ENCODE measurements around the gene LRFN4.

LRFN4 gene

DNA sequence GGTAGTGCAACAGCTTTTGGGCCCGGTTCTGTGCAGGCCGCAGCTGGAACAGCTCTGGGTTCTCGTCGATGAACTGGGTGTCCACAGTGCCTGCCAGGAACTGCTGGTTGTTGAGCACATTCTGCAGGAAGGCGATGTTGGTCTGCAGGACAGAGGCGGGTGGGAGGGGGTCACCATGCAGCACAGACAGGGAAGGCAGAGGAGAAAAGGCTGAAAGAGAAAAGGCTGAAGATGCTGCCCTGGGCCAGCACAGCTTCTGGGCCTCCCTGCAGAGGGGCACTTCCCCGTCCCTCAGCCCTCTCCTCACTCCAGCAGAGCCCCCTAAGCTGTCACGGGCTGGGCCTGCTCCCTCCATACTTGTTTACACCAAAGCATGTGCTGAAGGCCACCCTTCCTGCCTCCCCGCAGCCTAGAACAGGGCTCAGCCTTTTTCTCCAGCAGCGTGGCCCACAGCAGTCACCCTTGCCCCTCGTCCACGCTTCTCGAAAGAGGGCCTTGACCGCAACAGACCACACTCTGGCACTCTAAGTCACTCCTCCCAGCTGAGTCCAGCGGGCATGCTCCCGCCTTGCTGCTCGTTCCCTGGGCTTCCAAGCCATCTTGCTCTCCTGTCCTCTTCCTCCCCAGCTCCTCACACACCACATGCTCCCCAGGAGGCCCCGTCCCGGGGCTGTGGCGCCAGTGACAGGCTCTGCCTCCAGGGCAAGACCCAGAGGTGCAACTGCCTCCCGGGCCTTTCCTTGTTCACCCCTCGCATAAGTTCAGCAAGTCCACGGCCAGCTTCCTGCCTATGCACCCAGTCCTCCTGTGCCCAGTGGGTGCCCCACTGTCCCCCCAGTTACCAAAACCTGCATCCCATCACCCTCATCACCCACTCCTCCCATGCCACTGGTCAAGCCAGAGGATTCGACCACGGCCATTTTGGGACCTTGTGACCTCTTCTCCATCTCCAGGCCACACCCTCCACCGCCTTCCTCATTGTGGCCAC is 3.3 kb upstream of the LRFN4 start:
- Histone ChIP-seq H2BK12ac (ENCODE audit: low read length) (peak overlapping the region; percentile 58), H3K23ac (ENCODE audit: low read depth, low read length, poor library complexity) (peak overlapping the region; percentile 20), H4K8ac (ENCODE audit: low read depth, low read length) (peak overlapping the region; percentile 65), H3K14ac (ENCODE audit: low read length) (peak overlapping the region; percentile 8), H2BK5ac (ENCODE audit: low read length) (peak overlapping the region; percentile 66), H4K91ac (ENCODE audit: low read depth, low read length, poor library complexity) (no peak overlapping the region), H2AK5ac (ENCODE audit: low read depth, low read length) (peak overlapping the region; percentile 90), H3K36me3 (replicated peaks in 1 of 2; ENCODE audit: control insufficient read depth in 2 of 2, insufficient read depth in 2 of 2, low read length in 2 of 2) (peaks cover 4 to 20% of the 10 kb centered on the region in 2 donors), H3K4me2 (ENCODE audit: insufficient read depth, low read length, poor library complexity, severe bottlenecking) (no peak overlapping the region), H3K4me1 (ENCODE audit: control insufficient read depth in 2 of 2, insufficient read depth in 1 of 2, low read depth in 1 of 2, low read length in 2 of 2) (peaks cover 4 to 14% of the 10 kb centered on the region in 2 donors), H3K79me1 (ENCODE audit: low read depth, low read length) (peaks cover 6% of the 10 kb centered on the region), H2BK15ac (ENCODE audit: low read length) (no peak overlapping the region), H3K27me3 (ENCODE audit: control insufficient read depth in 3 of 3, insufficient read depth in 3 of 3, low read depth in 1 of 3, low read length in 3 of 3) (no peaks in the 10 kb centered on the region), H3K4ac (ENCODE audit: low read length) (no peak overlapping the region), H2BK120ac (ENCODE audit: low read depth, low read length) (no peak overlapping the region), H3K27ac (replicated peaks; ENCODE audit: low read length) (no peak overlapping the region), H3K18ac (ENCODE audit: low read length) (no peak overlapping the region), H3K9ac (ENCODE audit: low read depth, low read length, poor library complexity) (peak overlapping the region; percentile 44), H3K4me3 (ENCODE audit: low read length in 2 of 2) (no peak overlapping the region), H2AFZ (ENCODE audit: low read length) (no peak overlapping the region), H3K9me3 (replicated peaks in 1 of 2; ENCODE audit: control insufficient read depth in 2 of 2, insufficient read depth in 1 of 2, low read depth in 1 of 2, low read length in 2 of 2) (no peaks in the 10 kb centered on the region)
- no peak for DNase-seq (ENCODE audit: low spot score)
- WGBS, 2 donors (ENCODE audit: extremely low coverage in 2 of 2, insufficient read length in 2 of 2, insufficient replicate concordance in 1 of 2): no CpG with 5 or more reads among the region's 26 CpGs

DNA sequence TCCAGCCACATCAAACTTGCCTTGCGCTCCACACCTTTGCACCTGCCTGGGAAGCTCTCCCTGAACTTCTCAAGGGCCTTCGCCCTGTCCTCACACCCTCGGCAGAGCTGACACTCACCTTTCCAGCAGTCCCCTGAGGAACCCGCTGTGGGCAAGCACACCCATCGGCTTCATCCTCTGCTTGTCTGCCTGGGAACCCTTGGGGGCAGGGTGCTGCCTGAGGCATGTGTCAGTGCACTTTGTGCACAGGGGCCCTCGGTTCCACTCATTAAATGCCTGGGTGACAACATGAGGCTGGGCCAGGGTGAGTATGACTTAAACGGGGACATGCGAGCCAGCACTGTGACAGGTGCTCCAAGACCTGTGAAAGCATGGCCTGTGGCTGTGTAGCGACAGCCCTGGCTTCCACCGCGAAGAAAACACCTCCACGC is 2.6 kb upstream of the LRFN4 start:
- Histone ChIP-seq H3K79me1 (ENCODE audit: low read depth, low read length) (peaks cover 8% of the 10 kb centered on the region), H3K9me3 (replicated peaks in 1 of 2; ENCODE audit: control insufficient read depth in 2 of 2, insufficient read depth in 1 of 2, low read depth in 1 of 2, low read length in 2 of 2) (no peaks in the 10 kb centered on the region), H2BK5ac (ENCODE audit: low read length) (no peak overlapping the region), H3K23ac (ENCODE audit: low read depth, low read length, poor library complexity) (peak overlapping the region; percentile 20), H2AFZ (ENCODE audit: low read length) (no peak overlapping the region), H2AK5ac (ENCODE audit: low read depth, low read length) (peak overlapping the region; percentile 90), H2BK12ac (ENCODE audit: low read length) (no peak overlapping the region), H2BK15ac (ENCODE audit: low read length) (peak overlapping the region; percentile 34), H2BK120ac (ENCODE audit: low read depth, low read length) (no peak overlapping the region), H3K9ac (ENCODE audit: low read depth, low read length, poor library complexity) (peak overlapping the region; percentile 44), H3K27ac (replicated peaks; ENCODE audit: low read length) (no peak overlapping the region), H3K4me2 (ENCODE audit: insufficient read depth, low read length, poor library complexity, severe bottlenecking) (no peak overlapping the region), H3K4ac (ENCODE audit: low read length) (no peak overlapping the region), H3K4me1 (ENCODE audit: control insufficient read depth in 2 of 2, insufficient read depth in 1 of 2, low read depth in 1 of 2, low read length in 2 of 2) (peaks cover 4 to 14% of the 10 kb centered on the region in 2 donors), H3K18ac (ENCODE audit: low read length) (no peak overlapping the region), H4K91ac (ENCODE audit: low read depth, low read length, poor library complexity) (no peak overlapping the region), H3K4me3 (ENCODE audit: low read length in 2 of 2) (no peak overlapping the region), H3K14ac (ENCODE audit: low read length) (peak overlapping the region; percentile 8), H3K27me3 (ENCODE audit: control insufficient read depth in 3 of 3, insufficient read depth in 3 of 3, low read depth in 1 of 3, low read length in 3 of 3) (no peaks in the 10 kb centered on the region), H4K8ac (ENCODE audit: low read depth, low read length) (peak overlapping the region; percentile 65), H3K36me3 (replicated peaks in 1 of 2; ENCODE audit: control insufficient read depth in 2 of 2, insufficient read depth in 2 of 2, low read length in 2 of 2) (peaks cover 0 to 18% of the 10 kb centered on the region in 2 donors)
- no peak for DNase-seq (ENCODE audit: low spot score)
- no CpG with 5 or more reads among the region's 12 CpGs for WGBS, 2 donors (ENCODE audit: extremely low coverage in 2 of 2, insufficient read length in 2 of 2, insufficient replicate concordance in 1 of 2)

GRCh38 chr11:66854729-66855211 is 2.1 kb upstream of the LRFN4 start:
- Histone ChIP-seq H2BK5ac (ENCODE audit: low read length) (no peak overlapping the region), H3K4me3 (ENCODE audit: low read length in 2 of 2) (no peak overlapping the region), H3K4ac (ENCODE audit: low read length) (no peak overlapping the region), H3K9ac (ENCODE audit: low read depth, low read length, poor library complexity) (no peak overlapping the region), H2BK12ac (ENCODE audit: low read length) (peak overlapping the region; percentile 97), H3K18ac (ENCODE audit: low read length) (peak overlapping the region; percentile 59), H3K14ac (ENCODE audit: low read length) (no peak overlapping the region), H3K9me3 (replicated peaks in 1 of 2; ENCODE audit: control insufficient read depth in 2 of 2, insufficient read depth in 1 of 2, low read depth in 1 of 2, low read length in 2 of 2) (no peaks in the 10 kb centered on the region), H3K36me3 (replicated peaks in 1 of 2; ENCODE audit: control insufficient read depth in 2 of 2, insufficient read depth in 2 of 2, low read length in 2 of 2) (peaks cover 0 to 15% of the 10 kb centered on the region in 2 donors), H3K27me3 (ENCODE audit: control insufficient read depth in 3 of 3, insufficient read depth in 3 of 3, low read depth in 1 of 3, low read length in 3 of 3) (no peaks in the 10 kb centered on the region), H3K4me1 (ENCODE audit: control insufficient read depth in 2 of 2, insufficient read depth in 1 of 2, low read depth in 1 of 2, low read length in 2 of 2) (peaks cover 4 to 14% of the 10 kb centered on the region in 2 donors), H3K79me1 (ENCODE audit: low read depth, low read length) (peaks cover 11% of the 10 kb centered on the region), H3K27ac (replicated peaks; ENCODE audit: low read length) (no peak overlapping the region), H3K23ac (ENCODE audit: low read depth, low read length, poor library complexity) (peak overlapping the region; percentile 73), H2BK15ac (ENCODE audit: low read length) (peak overlapping the region; percentile 34), H4K91ac (ENCODE audit: low read depth, low read length, poor library complexity) (no peak overlapping the region), H4K8ac (ENCODE audit: low read depth, low read length) (no peak overlapping the region), H2BK120ac (ENCODE audit: low read depth, low read length) (peak overlapping the region; percentile 10), H2AK5ac (ENCODE audit: low read depth, low read length) (peak overlapping the region; percentile 64), H3K4me2 (ENCODE audit: insufficient read depth, low read length, poor library complexity, severe bottlenecking) (no peak overlapping the region), H2AFZ (ENCODE audit: low read length) (no peak overlapping the region)
- no CpG with 5 or more reads among the region's 15 CpGs for WGBS, 2 donors (ENCODE audit: extremely low coverage in 2 of 2, insufficient read length in 2 of 2, insufficient replicate concordance in 1 of 2)
- DNase-seq (ENCODE audit: low spot score): no peak

All from neuronal stem cell (in vitro differentiated cells).